ENCODE data around the gene MRPL16. TPM values are rescaled to one million over a fixed set of nuclear protein-coding genes. Genes with fewer than 3 reads are reported as not detected.

The MRPL16 gene
- total and polyA plus RNA-seq, 2 of the 13 experiments (the other 11 are each of a cell fraction or from before 2014, with no cell fraction given): 45.3 to 62.6 TPM

DNA sequence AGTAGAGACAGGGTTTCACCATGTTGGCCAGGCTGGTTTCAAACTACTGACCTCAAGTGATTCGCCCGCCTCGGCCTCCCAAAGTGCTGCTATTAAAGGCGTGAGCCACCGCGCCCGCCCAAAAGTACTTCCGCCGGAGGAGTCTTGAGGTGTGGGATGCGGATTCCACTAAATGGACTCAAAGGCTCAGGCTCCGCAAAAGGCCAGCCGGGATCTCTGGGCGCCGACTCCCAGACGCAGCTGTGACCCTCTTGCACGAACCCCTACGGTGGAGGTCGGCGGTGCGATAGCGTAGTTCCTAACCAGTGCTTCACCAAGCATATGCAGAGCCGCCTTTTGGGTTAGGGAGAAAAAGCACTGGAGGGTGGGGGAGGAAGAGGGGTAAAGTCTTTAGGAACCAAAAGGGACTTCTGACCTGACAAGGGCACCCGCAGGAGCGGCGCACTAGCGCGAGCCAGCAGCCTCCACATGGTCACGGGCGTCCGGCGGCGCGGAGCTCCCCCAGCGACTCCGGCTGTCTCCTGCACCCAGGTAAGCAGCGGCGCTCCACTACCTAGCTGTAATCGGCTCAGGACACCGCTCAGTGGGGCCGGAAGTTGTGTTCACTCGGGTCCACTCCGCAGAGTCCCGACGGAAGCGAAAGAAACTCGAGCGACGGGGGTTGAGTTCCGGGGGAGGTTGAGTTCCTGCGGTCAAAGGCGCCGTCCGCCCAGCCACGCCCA lies at the start of gene MRPL16 (continued):
- TF ChIP-seq E2F1 (CRISPR knock-in tag; IDR thresholded peaks at IDR 0.05): no peak
- TF ChIP-seq ZNF703 (CRISPR knock-in tag; IDR thresholded peaks at IDR 0.05; ENCODE audit: borderline replicate concordance): peak; percentile 78; the same call in 1 of the 2 replicates
- TF ChIP-seq TFDP1 (CRISPR knock-in tag; IDR thresholded peaks at IDR 0.05; ENCODE audit: borderline replicate concordance): peak; percentile 52; the same call in 1 of the 2 replicates
- TF ChIP-seq ZSCAN29 (CRISPR knock-in tag; conservative IDR thresholded peaks at IDR 0.05): peak; percentile 37; the same call in 1 of the 2 replicates
- TF ChIP-seq ZNF567 (CRISPR knock-in tag; IDR thresholded peaks at IDR 0.05; ENCODE audit: borderline replicate concordance): peak; percentile 56; the same call in 1 of the 2 replicates
- TF ChIP-seq ATF4 (CRISPR knock-in tag; IDR thresholded peaks at IDR 0.05): 0 out of 4 replicates have a peak, but pooled peaks of 1 of the 2 experiments have one; percentile 49
- peak; percentile 77; the same call in 1 of the 2 replicates for TF ChIP-seq NFATC3 (CRISPR knock-in tag; IDR thresholded peaks at IDR 0.05)
- peak; percentile 57; the same call in 1 of the 2 replicates for TF ChIP-seq FOSL2 (CRISPR knock-in tag; IDR thresholded peaks at IDR 0.05)
- no peak for TF ChIP-seq NFE2 (CRISPR knock-in tag; IDR thresholded peaks at IDR 0.05)
- TF ChIP-seq ZNF280D (CRISPR knock-in tag; IDR thresholded peaks at IDR 0.05): no peak; the same call in 1 of the 2 replicates
- no peak for TF ChIP-seq SNAI1 (CRISPR knock-in tag; IDR thresholded peaks at IDR 0.05; ENCODE audit: borderline replicate concordance)
- TF ChIP-seq ZNF432 (CRISPR knock-in tag; IDR thresholded peaks at IDR 0.05; ENCODE audit: borderline replicate concordance): 0 out of 2 replicates have a peak, but pooled peaks have one; percentile 44
- peak; percentile 50; the same call in 1 of the 2 replicates for TF ChIP-seq ZBTB7A (CRISPR knock-in tag; IDR thresholded peaks at IDR 0.05)
- peak; percentile 42 for TF ChIP-seq CREB1 (IDR thresholded peaks at IDR 0.05)
- TF ChIP-seq CREB1 (CRISPR knock-in tag; IDR thresholded peaks at IDR 0.05): peak; percentile 78
- TF ChIP-seq, protein P1, sequence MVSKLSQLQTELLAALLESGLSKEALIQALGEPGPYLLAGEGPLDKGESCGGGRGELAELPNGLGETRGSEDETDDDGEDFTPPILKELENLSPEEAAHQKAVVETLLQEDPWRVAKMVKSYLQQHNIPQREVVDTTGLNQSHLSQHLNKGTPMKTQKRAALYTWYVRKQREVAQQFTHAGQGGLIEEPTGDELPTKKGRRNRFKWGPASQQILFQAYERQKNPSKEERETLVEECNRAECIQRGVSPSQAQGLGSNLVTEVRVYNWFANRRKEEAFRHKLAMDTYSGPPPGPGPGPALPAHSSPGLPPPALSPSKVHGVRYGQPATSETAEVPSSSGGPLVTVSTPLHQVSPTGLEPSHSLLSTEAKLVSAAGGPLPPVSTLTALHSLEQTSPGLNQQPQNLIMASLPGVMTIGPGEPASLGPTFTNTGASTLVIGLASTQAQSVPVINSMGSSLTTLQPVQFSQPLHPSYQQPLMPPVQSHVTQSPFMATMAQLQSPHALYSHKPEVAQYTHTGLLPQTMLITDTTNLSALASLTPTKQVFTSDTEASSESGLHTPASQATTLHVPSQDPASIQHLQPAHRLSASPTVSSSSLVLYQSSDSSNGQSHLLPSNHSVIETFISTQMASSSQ (IDR thresholded peaks at IDR 0.05; ENCODE audit: low read depth): peak; percentile 53; the same call in 1 of the 2 replicates
- TF ChIP-seq, protein P1 (CRISPR knock-in tag; IDR thresholded peaks at IDR 0.05; ENCODE audit: borderline replicate concordance): peak; percentile 66; the same call in 1 of the 2 replicates
